ENCODE results near the gene VGLL4. TPM values are rescaled to one million over a fixed set of nuclear protein-coding genes. Genes with fewer than 3 reads are reported as not detected.

The VGLL4 gene
- total RNA-seq, 1 experiment from 2014 or later = 26.9 TPM

- H2AFZ ChIP-seq (ENCODE audit: low read depth, low read length, poor library complexity, severe bottlenecking) = no peak overlapping the region
- no peaks in the 10 kb centered on the region for H3K9me3 ChIP-seq (ENCODE audit: control insufficient read depth in 1 of 2, insufficient read depth in 1 of 2, low read depth in 1 of 2, low read length in 2 of 2)
- no peak overlapping the region for H3K4me2 ChIP-seq (ENCODE audit: low read length)
- ChIA-PET CTCF (no interaction called here), RAD21 (ENCODE audit: low non-redundant PET in 1 of 2, low total read pairs in 2 of 2, uncharacterized antibody in 2 of 2, unreplicated experiment in 2 of 2) (no interaction called here), POLR2A (no interaction called here)
- no peak for ATAC-seq
- intact Hi-C loops (cut with micrococcal nuclease) = no loop called here
- TF ChIP-seq EGR1 (IDR thresholded peaks at IDR 0.05; ENCODE audit: low read depth) (no peak), EZH2 (IDR thresholded peaks at IDR 0.05) (no peak), TCF7L2 (IDR thresholded peaks at IDR 0.05; ENCODE audit: borderline replicate concordance, extremely low read depth, insufficient read depth, insufficient read length) (no peak), SRF (IDR thresholded peaks at IDR 0.05; ENCODE audit: low read depth) (no peak), JUND (IDR thresholded peaks at IDR 0.05) (no peak)
- no peak overlapping the region for H3K4me3 ChIP-seq (replicated peaks in 1 of 2; ENCODE audit: low read depth in 1 of 2, low read length in 2 of 2)
- no peak overlapping the region for H3K27ac ChIP-seq (ENCODE audit: low read depth, low read length)
- no TSS peak for BruUV-seq (replicated peaks)
- H3K9ac ChIP-seq (ENCODE audit: low read length) = no peak overlapping the region
- H3K4me1 ChIP-seq (ENCODE audit: control insufficient read depth in 1 of 2, insufficient read depth in 2 of 2, low read length in 2 of 2) = peaks cover 0 to 4% of the 10 kb centered on the region in 2 experiments; a peak in 2 of 4 replicates
- H3K9me2 ChIP-seq (ENCODE audit: insufficient read depth) = no peaks in the 10 kb centered on the region
- H3K79me2 ChIP-seq (ENCODE audit: insufficient read depth, low read length) = peaks cover 6% of the 10 kb centered on the region
- no peaks in the 10 kb centered on the region for H3K36me3 ChIP-seq (ENCODE audit: control insufficient read depth in 1 of 2, insufficient read depth in 2 of 2, low read length in 2 of 2)
- H4K20me1 ChIP-seq (ENCODE audit: insufficient read depth) = no peaks in the 10 kb centered on the region
- no peak for DNase-seq (ENCODE audit: low read depth, low spot score)
- no peaks in the 10 kb centered on the region for H3K27me3 ChIP-seq (ENCODE audit: insufficient read depth, low read length)
Measured at GRCh38 chr3:11665331-11665730, 21.6 kb upstream of the VGLL4 start.

GRCh38 chr3:11662392-11662990 is 18.8 kb upstream of the VGLL4 start:
- Histone ChIP-seq H3K79me2 (ENCODE audit: insufficient read depth, low read length) (peaks cover 8% of the 10 kb centered on the region; the same call in 1 of the 2 replicates), H3K27ac (ENCODE audit: low read depth, low read length) (no peak overlapping the region), H4K20me1 (ENCODE audit: insufficient read depth) (no peaks in the 10 kb centered on the region), H3K9ac (ENCODE audit: low read length) (no peak overlapping the region), H3K36me3 (ENCODE audit: control insufficient read depth in 1 of 2, insufficient read depth in 2 of 2, low read length in 2 of 2) (no peaks in the 10 kb centered on the region), H3K4me1 (ENCODE audit: control insufficient read depth in 1 of 2, insufficient read depth in 2 of 2, low read length in 2 of 2) (peaks cover 0 to 4% of the 10 kb centered on the region in 2 experiments; a peak in 2 of 4 replicates), H2AFZ (ENCODE audit: low read depth, low read length, poor library complexity, severe bottlenecking) (no peak overlapping the region), H3K9me3 (ENCODE audit: control insufficient read depth in 1 of 2, insufficient read depth in 1 of 2, low read depth in 1 of 2, low read length in 2 of 2) (no peaks in the 10 kb centered on the region), H3K27me3 (ENCODE audit: insufficient read depth, low read length) (no peaks in the 10 kb centered on the region), H3K9me2 (ENCODE audit: insufficient read depth) (no peaks in the 10 kb centered on the region), H3K4me3 (replicated peaks in 1 of 2; ENCODE audit: low read depth in 1 of 2, low read length in 2 of 2) (no peak overlapping the region), H3K4me2 (ENCODE audit: low read length) (no peak overlapping the region)
- ChIA-PET POLR2A (no interaction called here), CTCF (interaction anchor here (0.6 to 2.0 kb wide), 10 partner anchors 11 to 283 kb away, joined by 3 to 7 read pairs (median 3); partner anchors contain the start of genes TAMM41 and VGLL4), RAD21 (ENCODE audit: low non-redundant PET in 1 of 2, low total read pairs in 2 of 2, uncharacterized antibody in 2 of 2, unreplicated experiment in 2 of 2) (no interaction called here)
- ATAC-seq (peak; percentile 94), DNase-seq (ENCODE audit: low read depth, low spot score) (peak; percentile 42)
- BruUV-seq (replicated peaks) = no TSS peak
- intact Hi-C loops (cut with micrococcal nuclease) = loop anchor here (2.0 to 5.0 kb wide), 3 partner anchors 142 to 385 kb away; no protein-coding TSS in a partner anchor
- 0 out of 2 replicates have a peak, but pooled peaks have one; percentile 24 for TF ChIP-seq CBX3 (IDR thresholded peaks at IDR 0.05; ENCODE audit: low read depth)
- peak; percentile 63 for TF ChIP-seq RAD21 (IDR thresholded peaks at IDR 0.05; ENCODE audit: low read depth)
- TF ChIP-seq, protein P1, sequence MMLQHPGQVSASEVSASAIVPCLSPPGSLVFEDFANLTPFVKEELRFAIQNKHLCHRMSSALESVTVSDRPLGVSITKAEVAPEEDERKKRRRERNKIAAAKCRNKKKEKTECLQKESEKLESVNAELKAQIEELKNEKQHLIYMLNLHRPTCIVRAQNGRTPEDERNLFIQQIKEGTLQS (IDR thresholded peaks at IDR 0.05) = no peak
- peak; percentile 57 to 78 (median 71); a peak in 5 of 6 replicates for TF ChIP-seq CTCF (IDR thresholded peaks at IDR 0.05 in 2 of 3, conservative IDR thresholded peaks at IDR 0.05 in 1 of 3; ENCODE audit: borderline replicate concordance in 1 of 3, insufficient read depth in 1 of 3, low read depth in 2 of 3, low read length in 2 of 3)
- TF ChIP-seq, protein P2, sequence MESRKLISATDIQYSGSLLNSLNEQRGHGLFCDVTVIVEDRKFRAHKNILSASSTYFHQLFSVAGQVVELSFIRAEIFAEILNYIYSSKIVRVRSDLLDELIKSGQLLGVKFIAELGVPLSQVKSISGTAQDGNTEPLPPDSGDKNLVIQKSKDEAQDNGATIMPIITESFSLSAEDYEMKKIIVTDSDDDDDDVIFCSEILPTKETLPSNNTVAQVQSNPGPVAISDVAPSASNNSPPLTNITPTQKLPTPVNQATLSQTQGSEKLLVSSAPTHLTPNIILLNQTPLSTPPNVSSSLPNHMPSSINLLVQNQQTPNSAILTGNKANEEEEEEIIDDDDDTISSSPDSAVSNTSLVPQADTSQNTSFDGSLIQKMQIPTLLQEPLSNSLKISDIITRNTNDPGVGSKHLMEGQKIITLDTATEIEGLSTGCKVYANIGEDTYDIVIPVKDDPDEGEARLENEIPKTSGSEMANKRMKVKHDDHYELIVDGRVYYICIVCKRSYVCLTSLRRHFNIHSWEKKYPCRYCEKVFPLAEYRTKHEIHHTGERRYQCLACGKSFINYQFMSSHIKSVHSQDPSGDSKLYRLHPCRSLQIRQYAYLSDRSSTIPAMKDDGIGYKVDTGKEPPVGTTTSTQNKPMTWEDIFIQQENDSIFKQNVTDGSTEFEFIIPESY (IDR thresholded peaks at IDR 0.05; ENCODE audit: extremely low read depth, insufficient replicate concordance, low read length) = no peak
